IMR-90 (cell line): Measurements from ENCODE around the gene DCAF11. TPM values are rescaled to one million over a fixed set of nuclear protein-coding genes. Genes with fewer than 3 reads are reported as not detected.

Experiments
- ATAC-seq: fragments of 200-7000 bp; cut with Tn5 transposase; 2 replicates; pipeline ENCODE4 v1.9.1; 2020; ENCODE audit warnings: low read depth, mild to moderate bottlenecking, moderate library complexity
- BruUV-seq: library from RNA; stranded (reverse); fragments of 400-500 nt; replicated peaks from 2 replicates; lab custom pipeline; 2021; lab: Mats Ljungman, UMichigan
- CTCF ChIA-PET: fragments of 300-600 bp; formaldehyde crosslinking; extraction: SDS; loops from one replicate; lab custom pipeline; 2021; ENCODE audit warnings: antibody characterized with exemption; lab: Yijun Ruan, JAX
- POLR2A ChIA-PET: fragments of 300-600 bp; sonication (Branson Sonifier 250); formaldehyde crosslinking; loops from one replicate; lab custom pipeline; 2022; ENCODE audit warnings: antibody characterized with exemption; ENCODE audit not compliant: unreplicated experiment; lab: Charles Lee
- DNase-seq: peaks from one replicate; pipeline ENCODE4 v3.0.0; 2013
- H2AFZ ChIP-seq: replicated peaks from 2 replicates; pipeline ENCODE3; 2013; ENCODE audit warnings: low read length, mild to moderate bottlenecking; ENCODE audit not compliant: poor library complexity
- H2AK5ac ChIP-seq: 2 replicates; pipeline ENCODE4 v1.6.1; 2013; ENCODE audit warnings: low read depth, low read length, inconsistent platforms
- H2AK9ac ChIP-seq: replicated peaks from 2 replicates; pipeline ENCODE3; 2013; ENCODE audit warnings: mild to moderate bottlenecking, low read depth, low read length, moderate library complexity; ENCODE audit not compliant: poor library complexity
- H2BK120ac ChIP-seq: 2 replicates; pipeline ENCODE4 v1.6.1; 2013; ENCODE audit warnings: low read depth, low read length, inconsistent platforms
- H2BK15ac ChIP-seq: 3 replicates; pipeline ENCODE4 v1.6.1; 2013; ENCODE audit warnings: low read depth, low read length, inconsistent platforms
- H2BK20ac ChIP-seq: 2 replicates; pipeline ENCODE4 v1.6.1; 2013; ENCODE audit warnings: low read depth, mild to moderate bottlenecking, inconsistent platforms, low read length, moderate library complexity
- H2BK5ac ChIP-seq: 2 replicates; pipeline ENCODE4 v1.6.1; 2013; ENCODE audit warnings: mild to moderate bottlenecking, low read depth, low read length, inconsistent platforms; ENCODE audit not compliant: poor library complexity, severe bottlenecking
- H3K14ac ChIP-seq: replicated peaks from 2 replicates; pipeline ENCODE4 v1.6.1; 2013; ENCODE audit warnings: low read depth, low read length, inconsistent platforms
- H3K18ac ChIP-seq: 2 replicates; pipeline ENCODE4 v1.6.1; 2013; ENCODE audit warnings: low read depth, low read length, control low read depth
- H3K23ac ChIP-seq: 2 replicates; pipeline ENCODE4 v1.6.1; 2013; ENCODE audit warnings: low read depth, low read length, inconsistent platforms
- H3K27ac ChIP-seq: 2 replicates; pipeline ENCODE4 v1.5.1; 2013; ENCODE audit warnings: mild to moderate bottlenecking, control low read depth, low read length; ENCODE audit not compliant: insufficient read depth
- H3K27me3 ChIP-seq: 2 replicates; pipeline ENCODE4 v1.6.1; 2013; ENCODE audit warnings: low read length; ENCODE audit not compliant: control insufficient read depth, insufficient read depth
- H3K36me3 ChIP-seq: 2 replicates; pipeline ENCODE4 v1.6.1; 2013; ENCODE audit warnings: low read length, mixed read lengths; ENCODE audit not compliant: control insufficient read depth, insufficient read depth
- H3K4ac ChIP-seq: 2 replicates; pipeline ENCODE4 v1.6.1; 2013; ENCODE audit warnings: low read depth, low read length, inconsistent platforms
- H3K4me1 ChIP-seq: 2 replicates; pipeline ENCODE4 v1.6.1; 2013; ENCODE audit warnings: low read length, mixed read lengths; ENCODE audit not compliant: control insufficient read depth, insufficient read depth
- H3K4me2 ChIP-seq: 2 replicates; pipeline ENCODE4 v1.6.1; 2013; ENCODE audit warnings: low read depth, mild to moderate bottlenecking, control low read depth, low read length, moderate library complexity
- H3K4me3 ChIP-seq: 2 replicates; pipeline ENCODE4 v1.5.1; 2013; ENCODE audit warnings: low read depth, mild to moderate bottlenecking, control low read depth, low read length, moderate library complexity; ENCODE audit not compliant: insufficient read depth
- H3K56ac ChIP-seq: 2 replicates; pipeline ENCODE4 v1.6.1; 2013; ENCODE audit warnings: low read length, inconsistent platforms; ENCODE audit not compliant: insufficient read depth; ENCODE audit errors: extremely low read depth
- H3K79me1 ChIP-seq, 2 experiments: 2 replicates each; pipeline ENCODE4 v1.6.1; 2013; ENCODE audit warnings: low read length in 2 of 2, inconsistent platforms in 1 of 2, low read depth in 1 of 2
- H3K9ac ChIP-seq: 2 replicates; pipeline ENCODE4 v1.6.1; 2013; ENCODE audit warnings: low read depth, low read length, control low read depth
- H3K9me1 ChIP-seq: 2 replicates; pipeline ENCODE4 v1.6.1; 2013; ENCODE audit warnings: low read length, inconsistent platforms; ENCODE audit not compliant: insufficient read depth
- H3K9me3 ChIP-seq: 2 replicates; pipeline ENCODE4 v1.6.1; 2013; ENCODE audit warnings: low read length; ENCODE audit not compliant: control insufficient read depth, insufficient read depth
- H4K20me1 ChIP-seq: 2 replicates; pipeline ENCODE4 v1.6.1; 2013; ENCODE audit warnings: low read length, inconsistent platforms; ENCODE audit not compliant: insufficient read depth
- H4K5ac ChIP-seq: 2 replicates; pipeline ENCODE4 v1.6.1; 2013; ENCODE audit warnings: mild to moderate bottlenecking, low read depth, low read length, control low read depth
- H4K8ac ChIP-seq, 2 experiments: 2 replicates each; pipeline ENCODE4 v1.6.1; 2013; ENCODE audit warnings: low read depth in 2 of 2, low read length in 2 of 2, control low read depth in 1 of 2, inconsistent platforms in 1 of 2
- H4K91ac ChIP-seq: 2 replicates; pipeline ENCODE4 v1.6.1; 2013; ENCODE audit warnings: low read depth, low read length, inconsistent platforms; ENCODE audit not compliant: insufficient read depth
- CEBPB ChIP-seq: IDR thresholded peaks from 2 replicates; pipeline ENCODE4 v1.6.1; 2012; ENCODE audit warnings: low read depth, low read length, improper control_type of control experiment
- CHD1 ChIP-seq: IDR thresholded peaks from 2 replicates; pipeline ENCODE4 v1.6.1; 2012; ENCODE audit warnings: low read depth, low read length, improper control_type of control experiment
- CTCF ChIP-seq: conservative IDR thresholded peaks from 2 replicates; pipeline ENCODE4 v1.5.1; 2012; ENCODE audit warnings: mild to moderate bottlenecking, low read depth, low read length, improper control_type of control experiment
- FOS ChIP-seq: fragments of 150-350 bp; IDR thresholded peaks from 2 replicates; pipeline ENCODE4 v1.6.1; 2016; ENCODE audit warnings: low read depth, low read length
- MXI1 ChIP-seq: IDR thresholded peaks from 2 replicates; pipeline ENCODE4 v1.6.1; 2012; ENCODE audit warnings: low read depth, mild to moderate bottlenecking, low read length, moderate library complexity, borderline replicate concordance
- NFE2L2 ChIP-seq: fragments of 150-350 bp; IDR thresholded peaks from 2 replicates; pipeline ENCODE4 v1.6.1; 2016; ENCODE audit warnings: low read depth, mild to moderate bottlenecking, low read length
- POLR2A ChIP-seq: IDR thresholded peaks from 2 replicates; pipeline ENCODE4 v1.6.1; 2012; ENCODE audit warnings: mild to moderate bottlenecking, low read depth, low read length
- RAD21 ChIP-seq: IDR thresholded peaks from 2 replicates; pipeline ENCODE4 v1.6.1; 2012; ENCODE audit warnings: low read length, improper control_type of control experiment
- RCOR1 ChIP-seq: IDR thresholded peaks from 2 replicates; pipeline ENCODE4 v1.6.1; 2012; ENCODE audit warnings: mild to moderate bottlenecking, low read length, improper control_type of control experiment; ENCODE audit not compliant: insufficient replicate concordance
- RFX5 ChIP-seq: IDR thresholded peaks from 2 replicates; pipeline ENCODE4 v1.8.0; 2012; ENCODE audit warnings: low read depth, mild to moderate bottlenecking, low read length, moderate library complexity
- SMC3 ChIP-seq: fragments of 150-350 bp; IDR thresholded peaks from 2 replicates; pipeline ENCODE4 v1.6.1; 2016; ENCODE audit warnings: low read depth, mild to moderate bottlenecking, antibody characterized with exemption, low read length, moderate library complexity
- USF2 ChIP-seq: fragments of 150-350 bp; IDR thresholded peaks from 2 replicates; pipeline ENCODE4 v1.6.1; 2017; ENCODE audit warnings: mild to moderate bottlenecking, antibody characterized with exemption, low read length, low read depth
- whole genome bisulfite sequencing, 2 experiments: methylation state at CpG; one replicate each; pipeline versions ENCODE4 v1.1.5 to v1.1.7; 2013; ENCODE audit warnings: missing lambda C conversion rate in 2 of 2; ENCODE audit not compliant: insufficient read length in 1 of 2; ENCODE audit errors: extremely low coverage in 2 of 2; 5-methylcytosine and 5-hydroxymethylcytosine counted together
- dilution Hi-C: fragments of 300-500 bp; cut with HindIII; formaldehyde crosslinking; loops from one replicate; pipeline ENCODE4 v1.14.3; 2018; ENCODE audit warnings: low sequenced_read_pairs; ENCODE audit not compliant: unreplicated experiment
- in situ Hi-C: fragments of 300-500 bp; cut with MboI; formaldehyde crosslinking; loops from 3 replicates; pipeline ENCODE4 v1.14.3; 2019; ENCODE audit warnings: low sequenced_read_pairs, inconsistent platforms, mixed read lengths
- intact Hi-C: fragments of 100-400 bp; cut with micrococcal nuclease; formaldehyde crosslinking; loops from 2 replicates; pipeline ENCODE4 v1.10.0; 2022
- polyA plus RNA-seq, 3 experiments: library from polyadenylated mRNA; depleted of rRNA; stranded (reverse); fragments of >200 nt; gene quantifications; 2 replicates each; pipeline ENCODE4 v1.2.3, GENCODE V29; 2012; ENCODE audit warnings: low replicate concordance in 1 of 3
- total RNA-seq: library from RNA; depleted of rRNA; stranded (reverse); fragments of >200 nt; gene quantifications from 2 replicates; pipeline ENCODE4 v1.2.3, GENCODE V29; 2012

DCAF11 gene
- total and polyA plus RNA-seq, 2 of the 4 experiments (the other 2 are of a cell fraction) = 21.0 to 52.0 TPM

GRCh38 chr14:24071144-24071697 is 43.4 kb upstream of the DCAF11 start, which contains the start of gene CPNE6:
Gene CPNE6 (plus strand): TSS chr14:24071562. CDS start chr14:24072937, 1,375 bp downstream.
- no peak for ATAC-seq
- no peak within 1 kb of the TSS for H2BK15ac ChIP-seq
- ChIA-PET POLR2A (no interaction called here), CTCF (interaction anchor here (1.7 kb wide), 1 partner anchor 38 kb away, joined by 5 read pairs; no protein-coding TSS in a partner anchor)
- H2BK120ac ChIP-seq = no peak within 1 kb of the TSS
- H3K4me3 ChIP-seq = no peak within 1 kb of the TSS
- H3K9me1 ChIP-seq = no peaks in the 10 kb centered on the region
- H4K8ac ChIP-seq = no peak within 1 kb of the TSS
- intact Hi-C loops (no loop called here), in situ Hi-C loops (no loop called here), dilution Hi-C loops (no loop called here)
- H3K14ac ChIP-seq = no peak within 1 kb of the TSS
- H2AK9ac ChIP-seq = no peak within 1 kb of the TSS
- no peak within 1 kb of the TSS for H3K9ac ChIP-seq
- H3K4me2 ChIP-seq = no peak within 1 kb of the TSS
- no peaks in the 10 kb centered on the region for H4K20me1 ChIP-seq
- no peak within 1 kb of the TSS for H3K18ac ChIP-seq
- H2BK5ac ChIP-seq = no peak within 1 kb of the TSS
- peaks cover 77% of the 10 kb centered on the region for H3K27me3 ChIP-seq
- 36% methylated on average over 6 of the region's 19 CpGs; no CpG with 5 or more reads in 1 of the 2 experiments for WGBS, 2 experiments
- no peaks in the 10 kb centered on the region for H3K36me3 ChIP-seq
- no peak within 1 kb of the TSS for H3K23ac ChIP-seq
- H2AFZ ChIP-seq = no peak within 1 kb of the TSS
- no peak within 1 kb of the TSS for H2BK20ac ChIP-seq
- no peaks in the 10 kb centered on the region for H3K4me1 ChIP-seq
- no peaks in the 10 kb centered on the region for H3K79me1 ChIP-seq
- no peak for DNase-seq
- no peak within 1 kb of the TSS for H3K27ac ChIP-seq
- no peak within 1 kb of the TSS for H2AK5ac ChIP-seq
- no peak for TF ChIP-seq RAD21
- no peak for TF ChIP-seq CHD1
- TF ChIP-seq SMC3 = no peak
- no peak for TF ChIP-seq CTCF
- TF ChIP-seq NFE2L2 = no peak
- no peak for TF ChIP-seq RFX5
- no peak for TF ChIP-seq FOS
- no peak for TF ChIP-seq USF2
- no peak for TF ChIP-seq POLR2A
- no peak for TF ChIP-seq RCOR1
- no peak for TF ChIP-seq MXI1
- no peak for TF ChIP-seq CEBPB
- H4K91ac ChIP-seq = no peak within 1 kb of the TSS
- H3K4ac ChIP-seq = no peak within 1 kb of the TSS
- H4K5ac ChIP-seq = no peak within 1 kb of the TSS
- H3K9me3 ChIP-seq = no peaks in the 10 kb centered on the region
- H3K56ac ChIP-seq = no peak within 1 kb of the TSS
- BruUV-seq = no TSS peak
